Measurements from ENCODE around the gene CHRNB4.

Gene CHRNB4

DNA sequence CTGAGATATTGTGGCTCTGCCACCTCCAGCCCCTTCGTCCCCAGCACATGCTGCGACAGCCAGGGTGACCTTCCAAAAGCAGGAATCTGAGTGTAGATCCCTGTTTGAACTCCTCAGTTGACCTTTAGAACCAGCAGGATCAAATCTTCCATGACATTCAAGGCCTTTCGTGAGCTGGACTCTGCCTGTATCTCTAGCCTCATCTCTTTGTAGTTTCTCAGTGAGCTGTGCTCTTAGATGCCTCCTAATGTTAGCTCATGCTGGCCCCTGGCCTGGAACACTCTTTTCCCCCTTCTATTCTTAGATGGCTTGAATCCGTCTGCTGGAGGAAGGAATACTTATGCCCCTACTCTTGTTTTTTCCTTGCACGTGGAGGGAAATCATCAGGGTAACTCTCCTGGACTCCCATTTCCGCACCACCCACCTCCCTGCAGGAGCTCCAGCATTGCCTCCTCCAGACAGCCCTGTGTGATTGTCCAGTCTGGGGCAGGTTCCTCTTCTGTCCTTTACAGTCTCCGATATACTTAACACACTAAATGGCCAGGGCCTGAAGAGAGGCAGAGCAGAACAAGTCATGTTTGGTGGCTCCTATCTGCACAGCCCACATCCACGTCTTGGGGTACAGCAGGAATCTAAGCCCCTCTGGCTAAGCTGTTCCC, 26.7 kb upstream of the CHRNB4 start:
- no peak for ATAC-seq

GRCh38 chr15:78666010-78666409, 25.0 kb upstream of the CHRNB4 start:
- no peak for ATAC-seq

DNA sequence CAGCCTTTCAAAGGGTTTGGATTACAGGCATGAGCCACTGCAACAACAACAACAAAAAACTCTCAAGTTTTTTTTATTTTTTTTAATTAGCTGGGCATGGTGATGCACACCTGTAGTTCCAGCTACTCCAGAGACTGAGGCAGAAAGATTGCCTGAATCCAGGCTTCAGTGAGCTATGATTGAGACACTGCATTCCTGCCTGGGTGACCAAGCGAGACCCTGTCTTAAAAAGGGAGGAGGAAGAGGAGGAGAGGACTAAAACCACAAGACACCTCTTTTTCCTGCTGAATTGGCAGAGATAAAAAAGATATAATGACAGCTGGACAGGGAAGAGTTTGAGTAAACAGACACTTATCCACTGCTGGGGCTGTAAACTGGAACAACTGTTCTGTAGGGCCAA, 22.7 kb upstream of the CHRNB4 start:
- no peak for ATAC-seq

DNA sequence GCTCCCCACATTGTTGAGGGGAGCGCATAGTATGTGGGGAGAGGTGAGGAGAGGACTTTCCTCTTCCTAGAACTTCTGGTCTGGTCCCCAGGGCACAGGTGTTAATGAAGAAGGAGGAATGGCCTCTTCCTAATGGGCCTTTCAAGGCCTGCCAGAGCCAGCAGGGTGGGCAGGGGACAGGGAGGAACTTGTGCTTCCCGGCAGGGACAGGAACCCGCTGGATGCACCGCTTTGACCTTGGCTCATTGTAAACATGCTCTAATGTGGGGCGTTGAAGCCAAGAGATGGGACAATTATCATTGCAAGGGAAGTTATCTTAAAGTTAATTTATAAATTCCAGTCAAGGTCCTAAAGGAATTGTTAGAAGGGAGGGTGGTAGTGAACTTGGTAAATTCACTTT, 21.0 kb upstream of the CHRNB4 start:
- no peak for ATAC-seq

DNA sequence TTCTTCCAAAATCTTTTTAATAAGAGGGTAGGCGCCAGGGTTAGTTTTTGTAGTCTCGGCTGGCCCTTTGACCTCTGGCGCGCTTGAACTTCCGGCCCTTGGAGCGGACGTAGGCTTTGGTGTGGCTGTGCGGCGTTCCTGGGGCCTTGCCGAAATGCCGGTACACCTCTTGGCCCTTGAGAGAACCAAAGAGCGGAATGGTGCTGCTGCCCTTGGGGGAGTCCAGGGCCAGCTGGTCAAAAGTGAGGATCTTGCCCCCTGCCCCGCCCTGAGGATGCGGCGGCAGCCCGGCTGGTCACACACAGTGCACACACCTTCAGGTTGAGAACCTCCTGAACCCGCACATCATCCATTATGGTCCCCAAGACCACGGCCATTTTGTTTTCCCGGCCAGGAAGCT, 20.0 kb upstream of the CHRNB4 start:
- ATAC-seq = no peak

DNA sequence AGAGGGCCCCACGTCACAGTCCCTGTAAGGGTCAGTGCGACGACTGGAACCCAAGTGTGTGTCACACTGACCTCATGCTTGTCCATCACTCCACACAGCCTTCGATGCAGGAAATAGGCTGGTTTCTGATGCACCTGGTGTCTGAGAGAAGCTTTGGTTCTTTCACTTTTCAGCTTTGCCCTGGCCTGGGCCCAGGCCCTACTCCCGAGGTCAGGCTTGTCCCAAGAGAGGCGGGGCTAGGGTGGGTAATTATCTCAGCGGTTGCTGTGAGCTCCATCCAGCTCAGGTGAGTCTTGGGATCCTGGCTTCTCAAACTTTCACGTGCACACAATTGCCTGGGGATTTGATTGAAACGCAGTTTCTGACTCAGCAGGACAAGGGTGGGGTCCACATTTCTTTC, 19.6 kb upstream of the CHRNB4 start:
- ATAC-seq = no peak

DNA sequence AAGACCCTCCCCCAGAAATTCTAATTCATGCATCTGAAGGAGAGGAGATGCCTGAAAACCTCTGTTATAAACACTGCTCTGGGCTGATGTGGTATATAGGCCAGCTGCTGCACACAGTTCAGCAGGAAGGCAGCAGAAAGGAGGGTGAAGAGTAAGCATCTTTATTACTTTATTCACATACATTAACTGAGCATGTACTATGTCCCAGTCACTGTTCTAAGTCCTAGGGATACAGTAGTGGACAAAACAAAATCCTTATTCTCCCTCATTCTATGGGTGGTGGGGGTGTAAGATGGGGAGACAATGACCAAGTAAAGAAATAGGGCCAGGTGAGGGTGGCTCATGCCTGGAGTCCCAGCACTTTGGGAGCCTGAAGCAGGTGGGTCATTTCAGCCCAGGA, 17.8 kb upstream of the CHRNB4 start:
- no peak for ATAC-seq

- ATAC-seq = no peak
Measured at GRCh38 chr15:78654272-78654671, 13.3 kb upstream of the CHRNB4 start.

- ATAC-seq = no peak
Measured at GRCh38 chr15:78651930-78652615, 11.1 kb upstream of the CHRNB4 start.

GRCh38 chr15:78651007-78651406, 10.0 kb upstream of the CHRNB4 start:
- no peak for ATAC-seq

GRCh38 chr15:78650022-78650421, 9.0 kb upstream of the CHRNB4 start:
- ATAC-seq = no peak

DNA sequence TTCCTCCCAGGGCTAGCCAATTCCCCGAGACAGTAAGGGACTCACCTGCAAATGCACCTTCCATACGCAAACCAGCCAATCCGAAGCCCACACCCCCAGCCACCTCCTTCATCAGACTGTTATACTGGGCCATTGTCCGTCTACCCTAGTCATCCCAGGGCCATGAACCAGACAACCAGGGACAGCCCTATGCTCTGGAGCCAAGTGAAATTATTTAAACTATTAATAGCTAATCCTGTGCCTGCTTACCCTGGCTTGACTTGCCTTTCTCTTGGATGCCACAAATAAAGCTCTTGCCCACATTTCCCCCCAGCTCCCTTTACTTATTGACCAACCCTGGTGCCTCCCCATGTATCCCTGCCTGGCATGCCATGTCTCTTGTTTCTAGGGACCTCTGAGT, 4.0 kb upstream of the CHRNB4 start:
- ATAC-seq = no peak

DNA sequence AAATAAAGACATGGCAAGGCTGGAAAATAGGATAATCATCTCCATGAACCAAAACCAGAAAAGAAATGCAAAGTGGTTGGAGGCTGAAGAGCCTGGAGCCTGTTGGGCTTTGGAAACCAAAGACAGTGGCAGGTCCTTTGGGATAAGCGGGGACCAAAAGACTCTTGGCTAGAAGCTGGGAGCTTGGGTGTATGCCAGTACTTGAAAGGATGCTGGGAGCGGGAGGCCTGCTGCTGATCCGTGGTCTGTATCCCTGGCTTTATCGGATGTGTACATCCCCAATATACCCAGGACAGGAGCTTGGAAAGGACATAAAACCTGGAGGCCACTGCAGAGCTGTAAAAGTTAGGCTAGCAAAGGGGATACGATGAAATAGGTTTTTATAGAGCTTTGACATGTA, 1.3 kb upstream of the CHRNB4 start:
- no peak for ATAC-seq

DNA sequence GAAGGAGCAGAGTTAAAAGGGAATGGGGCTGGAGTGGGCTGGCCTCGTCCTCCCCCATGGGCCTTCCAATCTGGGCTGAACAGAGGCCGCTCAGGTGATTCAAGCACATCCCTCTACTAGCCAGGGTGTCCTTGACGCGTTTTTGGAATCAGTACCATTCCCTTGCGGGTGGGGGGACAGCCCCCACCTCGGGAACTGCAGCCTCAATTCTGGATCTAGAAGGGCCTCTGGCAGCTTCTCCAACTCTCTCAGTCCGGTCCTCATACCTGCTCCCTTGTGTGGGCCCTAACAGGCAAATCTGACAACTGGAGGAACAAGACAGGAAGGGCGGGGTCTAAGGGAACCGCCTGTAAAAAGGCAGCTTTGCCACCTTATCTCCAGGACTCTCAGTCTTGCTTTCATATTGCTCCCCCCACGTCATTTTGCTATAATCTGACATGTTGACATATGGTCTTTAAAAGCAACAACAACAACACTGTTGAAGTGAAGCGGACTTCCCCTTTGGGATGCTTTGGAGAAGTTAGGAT, 802 bp upstream of the CHRNB4 start:
- no peak for ATAC-seq

DNA sequence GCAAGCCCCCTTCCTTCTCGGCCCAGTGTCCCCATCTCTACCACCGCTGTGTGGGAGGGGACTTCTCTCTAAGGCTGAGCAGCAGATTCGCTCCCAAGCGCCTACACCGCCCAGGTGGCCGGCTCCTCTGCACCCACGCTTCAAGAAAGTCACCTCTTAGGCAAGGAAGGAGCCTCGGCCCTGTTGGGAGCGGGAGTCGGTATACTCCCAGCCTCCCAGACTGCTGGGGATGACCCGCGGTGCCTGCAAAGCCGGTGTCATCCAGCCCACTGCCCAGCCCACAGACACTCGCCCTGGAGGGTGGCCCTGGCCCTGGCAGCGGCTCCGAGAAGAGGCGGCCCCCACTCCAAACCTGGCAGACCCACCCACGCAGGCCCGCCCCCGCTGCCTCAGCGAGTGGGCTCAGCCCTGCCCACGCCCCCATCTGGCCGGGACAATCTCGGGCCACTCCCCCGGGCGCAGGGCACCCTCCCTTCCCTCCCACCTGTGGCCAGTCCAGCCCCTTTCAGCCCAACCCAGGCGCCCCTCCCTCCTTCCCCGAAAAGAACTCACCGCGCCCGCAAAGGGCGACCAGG, 396 bp downstream of the CHRNB4 start:
- no peak for ATAC-seq

- peak; percentile 53 to 57 for ATAC-seq
Measured at GRCh38 chr15:78638658-78639314, 2.2 kb downstream of the CHRNB4 start.

DNA sequence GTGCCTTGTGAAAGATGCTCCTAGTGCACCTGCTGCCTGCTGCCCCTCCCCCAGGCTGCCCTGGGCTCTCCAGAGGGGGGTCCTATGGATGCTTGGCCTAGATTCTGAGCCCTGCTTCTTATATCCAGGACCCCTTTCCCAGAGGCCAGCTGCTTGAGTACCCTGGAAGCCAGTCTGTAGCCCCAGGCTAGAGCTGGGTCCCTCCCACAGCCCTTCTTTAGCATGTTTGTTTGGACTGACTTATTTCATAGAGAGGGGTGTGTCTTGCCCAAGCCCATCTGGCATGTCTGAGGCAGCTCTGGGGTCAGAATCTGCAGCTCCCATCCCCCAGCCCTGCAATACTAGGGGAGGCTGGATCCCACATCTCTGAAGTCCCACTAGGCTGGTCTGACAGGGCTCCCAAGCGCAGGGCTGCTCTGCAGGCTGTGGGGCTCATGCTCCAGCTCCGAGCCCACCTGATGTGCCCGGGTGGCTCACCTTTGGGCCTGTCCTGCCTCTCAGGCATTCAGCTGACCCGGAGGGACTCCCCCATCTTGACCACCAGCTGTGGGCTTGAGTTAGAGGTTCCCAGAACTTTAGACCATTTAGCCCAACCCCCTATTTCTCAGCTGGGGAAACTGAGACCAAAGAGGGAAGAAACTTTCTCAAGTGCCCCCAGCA, 3.1 kb downstream of the CHRNB4 start:
- no peak for ATAC-seq

DNA sequence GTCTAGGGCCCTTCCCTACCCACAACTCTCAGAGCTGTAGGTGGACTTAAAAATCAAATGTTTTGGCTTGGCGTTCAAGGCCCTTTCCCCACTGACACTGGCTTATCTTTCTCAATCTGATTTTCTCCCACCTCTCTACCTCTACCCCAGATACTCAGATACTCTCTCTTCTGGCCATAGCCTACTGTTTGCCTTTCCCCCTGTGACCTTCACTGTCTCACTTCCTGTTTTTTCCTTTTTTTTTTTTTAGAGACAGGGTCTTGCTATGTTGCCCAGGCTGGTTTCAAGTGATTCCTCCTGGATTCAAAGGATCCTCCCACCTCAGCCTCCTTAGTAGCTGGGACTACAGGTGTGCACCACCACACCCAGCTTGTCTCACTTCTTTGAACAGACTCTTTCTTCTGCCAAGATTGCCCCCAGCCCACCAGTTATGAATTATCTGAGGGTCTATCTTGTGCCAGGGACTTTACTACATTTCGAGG, 4.6 kb downstream of the CHRNB4 start:
- no peak for ATAC-seq

GRCh38 chr15:78635346-78635745, 5.7 kb downstream of the CHRNB4 start:
- ATAC-seq = no peak

- no peak for ATAC-seq
Measured at GRCh38 chr15:78634210-78635145, 6.5 kb downstream of the CHRNB4 start.

- no peak for ATAC-seq
Measured at GRCh38 chr15:78633348-78633747, 7.7 kb downstream of the CHRNB4 start.

Measured in activated CD4-positive, CD25-positive, alpha-beta regulatory T cell treated with anti-CD3 and anti-CD28 coated beads, Interleukin-2, amount 50 U/mL, for 24 hours (primary cell).